K562 (cell line): ENCODE results near the gene EPB41L3.

Source experiments
- BRCA1 ChIP-seq, 2 experiments: fragments of 450-650 bp in 1 of 2; sonication (generic) in 1 of 2; formaldehyde crosslinking in 1 of 2; IDR thresholded peaks; 2 replicates each; pipeline versions ENCODE4 v1.5.0 to v1.6.1; 2017 to 2020; ENCODE audit warnings: mild to moderate bottlenecking in 1 of 2, missing genetic modification reagents in 1 of 2
- CBFB ChIP-seq: sonication (generic); formaldehyde crosslinking; IDR thresholded peaks from 2 replicates; pipeline ENCODE4 v1.4.0; 2020; ENCODE audit warnings: mild to moderate bottlenecking, missing genetic modification reagents
- EP300 ChIP-seq: IDR thresholded peaks from 2 replicates; pipeline ENCODE4 v1.6.1; 2012; ENCODE audit warnings: low read length, improper control_type of control experiment
- KAT2B ChIP-seq: IDR thresholded peaks from one replicate; pipeline ENCODE4 v1.6.1; 2012; ENCODE audit warnings: low read depth, mild to moderate bottlenecking, control low read depth, inconsistent platforms, low read length, moderate library complexity
- NRF1 ChIP-seq, 2 experiments: fragments of 450-650 bp; IDR thresholded peaks in 1 of 2; conservative IDR thresholded peaks in 1 of 2; 2 replicates each; pipeline ENCODE4 v1.6.1; 2014; ENCODE audit warnings: mild to moderate bottlenecking in 2 of 2
- POLR2A ChIP-seq: fragments of 450-650 bp; conservative IDR thresholded peaks from 2 replicates; pipeline ENCODE4 v1.6.1; 2016
- SMARCE1 ChIP-seq: fragments of 450-650 bp; IDR thresholded peaks from 2 replicates; pipeline ENCODE4 v1.7.1; 2016; ENCODE audit warnings: mild to moderate bottlenecking
- SNRNP70 ChIP-seq: fragments of 200-400 bp; formaldehyde crosslinking; optimal IDR thresholded peaks from 2 replicates; pipeline ENCODE3; 2017; ENCODE audit warnings: low read depth, low read length
- TEAD2 ChIP-seq: fragments of 450-650 bp; IDR thresholded peaks from 2 replicates; pipeline ENCODE4 v1.6.1; 2016; ENCODE audit warnings: missing genetic modification characterization, control low read depth, missing compliant biosample characterization

DNA sequence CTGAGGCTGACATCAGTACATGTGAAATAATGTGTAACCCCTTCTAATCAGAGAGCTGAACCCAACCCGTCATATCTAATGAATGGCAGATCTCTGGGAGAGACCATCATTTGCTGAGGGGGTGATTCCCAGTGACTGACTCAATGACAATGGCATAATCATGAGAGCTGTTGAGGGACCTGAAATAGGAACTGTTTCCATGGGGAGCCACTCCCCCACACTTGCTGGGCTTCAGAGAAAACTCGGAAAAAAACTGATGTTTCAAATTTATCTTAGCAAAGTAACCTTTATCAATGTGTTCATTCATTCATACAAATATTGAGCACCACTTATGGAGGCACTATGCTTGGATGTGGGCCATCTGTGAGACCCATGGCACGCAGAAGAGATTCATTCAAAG is 154.9 kb downstream of the EPB41L3 start:
- no peak for TF ChIP-seq POLR2A
- no peak for TF ChIP-seq SNRNP70
- no peak for TF ChIP-seq CBFB (CRISPR knock-in tag)
- no peak for TF ChIP-seq SMARCE1
- no peak for TF ChIP-seq TEAD2
- no peak for TF ChIP-seq KAT2B
- no peak for TF ChIP-seq EP300
- TF ChIP-seq BRCA1 (IDR thresholded peaks at IDR 0.05): no peak
- no peak for TF ChIP-seq BRCA1 (CRISPR knock-in tag; IDR thresholded peaks at IDR 0.05)
- TF ChIP-seq NRF1 (conservative IDR thresholded peaks at IDR 0.05 in 1 of 2, IDR thresholded peaks at IDR 0.05 in 1 of 2): no peak
